ENCODE results near the gene RBM42.
A peak's percentile ranks its signal among the peaks of the same experiment; 100 is the strongest.

- peak; percentile 43 for TF ChIP-seq POLR2A (IDR thresholded peaks at IDR 0.05)
- TF ChIP-seq CTCF (IDR thresholded peaks at IDR 0.05): peak in 1 of 4 experiments; percentile 41
Measured at GRCh38 chr19:35628565-35629331, at the start of gene RBM42.

All from prostate gland (tissue), 2 donors.